Astrocyte (in vitro differentiated cells and primary cell): ENCODE results near the gene PTX4. TPM values are rescaled to one million over a fixed set of nuclear protein-coding genes. Genes with fewer than 3 reads are reported as not detected.

Source experiments
- DNase-seq: peaks from one replicate; pipeline ENCODE4 v3.0.0-alpha.2; 2010; ENCODE audit warnings: low read depth
- FAIRE-seq: peaks from 2 replicates; lab custom pipeline; 2011; peaks lifted over from hg19 to GRCh38; lab: Jason Lieb, UNC
- H2AFZ ChIP-seq: 2 replicates; pipeline ENCODE4 v1.6.0; 2012; ENCODE audit warnings: low read depth, low read length, inconsistent platforms
- H3K27ac ChIP-seq: 2 replicates; pipeline ENCODE4 v1.5.1; 2011; ENCODE audit warnings: low read depth, low read length, inconsistent platforms
- H3K27me3 ChIP-seq: 2 replicates; pipeline ENCODE4 v1.6.0; 2011; ENCODE audit warnings: low read length, inconsistent platforms; ENCODE audit not compliant: insufficient read depth
- H3K36me3 ChIP-seq: 2 replicates; pipeline ENCODE4 v1.5.1; 2011; ENCODE audit warnings: low read length, inconsistent platforms; ENCODE audit not compliant: insufficient read depth
- H3K4me1 ChIP-seq: 2 replicates; pipeline ENCODE4 v1.5.1; 2011; ENCODE audit warnings: low read length, inconsistent platforms; ENCODE audit not compliant: insufficient read depth
- H3K4me2 ChIP-seq: 2 replicates; pipeline ENCODE4 v1.6.0; 2012; ENCODE audit warnings: low read length, inconsistent platforms
- H3K4me3 ChIP-seq: 2 replicates; pipeline ENCODE4 v1.5.1; 2011; ENCODE audit warnings: low read depth, mild to moderate bottlenecking, low read length, inconsistent platforms; ENCODE audit not compliant: insufficient read depth
- H3K79me2 ChIP-seq: 2 replicates; pipeline ENCODE4 v1.6.0; 2012; ENCODE audit warnings: mild to moderate bottlenecking, low read length, inconsistent platforms; ENCODE audit not compliant: insufficient read depth
- H3K9ac ChIP-seq: 2 replicates; pipeline ENCODE4 v1.6.0; 2012; ENCODE audit warnings: mild to moderate bottlenecking, low read length, inconsistent platforms
- H3K9me3 ChIP-seq: 2 replicates; pipeline ENCODE4 v1.5.1; 2012; ENCODE audit warnings: low read depth, mild to moderate bottlenecking, low read length, inconsistent platforms; ENCODE audit not compliant: insufficient read depth
- H4K20me1 ChIP-seq: 2 replicates; pipeline ENCODE4 v1.6.0; 2012; ENCODE audit warnings: low read length, inconsistent platforms; ENCODE audit not compliant: insufficient read depth
- H3K27ac Mint-ChIP-seq: one replicate; pipeline ENCODE4 v1.8.0; 2021; ENCODE audit warnings: mild to moderate bottlenecking, mixed read lengths; ENCODE audit not compliant: unreplicated experiment
- H3K27me3 Mint-ChIP-seq: one replicate; pipeline ENCODE4 v1.8.0; 2021; ENCODE audit warnings: low read depth, mixed read lengths; ENCODE audit not compliant: unreplicated experiment
- H3K36me3 Mint-ChIP-seq: one replicate; pipeline ENCODE4 v1.8.0; 2021; ENCODE audit warnings: low read depth, mixed read lengths; ENCODE audit not compliant: unreplicated experiment
- H3K4me1 Mint-ChIP-seq: one replicate; pipeline ENCODE4 v1.8.0; 2021; ENCODE audit warnings: low read depth, mixed read lengths; ENCODE audit not compliant: unreplicated experiment
- H3K4me3 Mint-ChIP-seq: one replicate; pipeline ENCODE4 v1.8.0; 2021; ENCODE audit warnings: mild to moderate bottlenecking, moderate library complexity, mixed read lengths; ENCODE audit not compliant: unreplicated experiment
- H3K9me3 Mint-ChIP-seq: one replicate; pipeline ENCODE4 v1.8.0; 2021; ENCODE audit warnings: mild to moderate bottlenecking, mixed read lengths; ENCODE audit not compliant: unreplicated experiment
- CTCF ChIP-seq: IDR thresholded peaks from 2 replicates; pipeline ENCODE4 v1.5.1; 2011; ENCODE audit warnings: low read depth, mild to moderate bottlenecking, inconsistent platforms, low read length, moderate library complexity; ENCODE audit not compliant: insufficient read depth
- EZH2 ChIP-seq: IDR thresholded peaks from 2 replicates; pipeline ENCODE4 v1.6.1; 2012; ENCODE audit warnings: mild to moderate bottlenecking, low read length, inconsistent platforms; ENCODE audit not compliant: insufficient read depth
- total RNA-seq: library from RNA; stranded (reverse); gene quantifications from 2 replicates; pipeline ENCODE4 v1.2.1, GENCODE V29; 2021

PTX4 gene
- total RNA-seq, 1 donor from 2014 or later = not detected

GRCh38 chr16:1534021-1535020, 45.6 kb upstream of the PTX4 start:
- H3K36me3 Mint-ChIP-seq = peaks cover 8% of the 10 kb centered on the region
- TF ChIP-seq EZH2 (no peak), CTCF (no peak)
- no peaks in the 10 kb centered on the region for H3K27me3 Mint-ChIP-seq
- no peak overlapping the region for H2AFZ ChIP-seq
- FAIRE-seq (no peak), DNase-seq (no peak)
- no peaks in the 10 kb centered on the region for H3K9me3 Mint-ChIP-seq
- peak overlapping the region; percentile 64 for H3K4me2 ChIP-seq
- no peaks in the 10 kb centered on the region for H3K9me3 ChIP-seq
- peaks cover 4% of the 10 kb centered on the region for H3K4me1 ChIP-seq
- H3K9ac ChIP-seq = peak overlapping the region; percentile 50
- no peak overlapping the region for H3K27ac ChIP-seq
- peaks cover 11% of the 10 kb centered on the region for H4K20me1 ChIP-seq
- H3K36me3 ChIP-seq = no peaks in the 10 kb centered on the region
- peaks cover 20% of the 10 kb centered on the region for H3K79me2 ChIP-seq
- H3K27ac Mint-ChIP-seq = no peak overlapping the region
- no peak overlapping the region for H3K4me3 Mint-ChIP-seq
- H3K27me3 ChIP-seq = no peaks in the 10 kb centered on the region
- peak overlapping the region; percentile 39 for H3K4me3 ChIP-seq
- no peaks in the 10 kb centered on the region for H3K4me1 Mint-ChIP-seq

GRCh38 chr16:1533443-1533951, 44.8 kb upstream of the PTX4 start, which contains the start of gene TMEM204:
Gene TMEM204, plus strand, starts transcription at chr16:1533666. Its CDS starts 610 bp downstream, at chr16:1534276.
- no peak within 1 kb of the TSS for H2AFZ ChIP-seq
- H3K9ac ChIP-seq = peak within 1 kb of the TSS; percentile 50
- FAIRE-seq = peak; percentile 55

More at GRCh38 chr16:1533443-1533951, 44.8 kb upstream of the PTX4 start, which contains the start of gene TMEM204:
- peak within 1 kb of the TSS; percentile 12 for H3K27ac ChIP-seq
- no peaks in the 10 kb centered on the region for H3K36me3 ChIP-seq
- peak within 1 kb of the TSS; percentile 64 for H3K4me2 ChIP-seq
- H3K4me1 ChIP-seq = peaks cover 4% of the 10 kb centered on the region
- H3K4me3 Mint-ChIP-seq = no peak within 1 kb of the TSS
- DNase-seq = no peak
- peaks cover 11% of the 10 kb centered on the region for H4K20me1 ChIP-seq
- H3K27ac Mint-ChIP-seq = no peak within 1 kb of the TSS
- peak within 1 kb of the TSS; percentile 39 for H3K4me3 ChIP-seq
- no peaks in the 10 kb centered on the region for H3K9me3 ChIP-seq
- H3K27me3 Mint-ChIP-seq = no peaks in the 10 kb centered on the region
- peaks cover 20% of the 10 kb centered on the region for H3K79me2 ChIP-seq
- peaks cover 8% of the 10 kb centered on the region for H3K36me3 Mint-ChIP-seq
- H3K4me1 Mint-ChIP-seq = no peaks in the 10 kb centered on the region
- no peaks in the 10 kb centered on the region for H3K27me3 ChIP-seq
- H3K9me3 Mint-ChIP-seq = no peaks in the 10 kb centered on the region
- no peak for TF ChIP-seq EZH2
- TF ChIP-seq CTCF = no peak
